DMS 273 (cell line): Measurements from ENCODE around the gene SERPIND1.
"Not testable (repeated sequence)": the region's sequence is repeated elsewhere in the genome, so short reads cannot be mapped to it uniquely, and the experiment has no call there.

Experiments used
- DNase-seq: peaks from one replicate; lab custom pipeline; 2025; ENCODE audit not compliant: unreplicated experiment; lab: John Stamatoyannopoulos, UW

Gene SERPIND1

DNA sequence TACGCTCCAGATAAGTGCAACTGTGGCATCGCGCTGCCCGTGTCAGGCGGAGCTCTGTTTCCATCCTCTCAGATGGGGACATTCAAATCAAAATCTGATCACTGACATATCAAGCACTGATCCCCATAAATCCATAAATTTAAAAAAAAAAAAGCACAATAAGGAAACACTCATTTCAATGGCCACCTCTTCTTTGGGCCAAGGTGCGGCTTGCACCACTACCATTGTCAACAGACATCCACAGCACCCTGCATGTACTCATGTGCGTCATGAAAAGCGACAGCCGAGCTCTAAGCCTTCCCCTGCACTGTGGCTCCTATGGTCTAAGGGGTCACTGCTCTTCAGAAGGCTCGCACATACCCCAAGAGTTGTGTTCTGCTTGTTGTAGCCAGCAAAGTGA, 26.7 kb upstream of the SERPIND1 start:
- no peak for DNase-seq

DNA sequence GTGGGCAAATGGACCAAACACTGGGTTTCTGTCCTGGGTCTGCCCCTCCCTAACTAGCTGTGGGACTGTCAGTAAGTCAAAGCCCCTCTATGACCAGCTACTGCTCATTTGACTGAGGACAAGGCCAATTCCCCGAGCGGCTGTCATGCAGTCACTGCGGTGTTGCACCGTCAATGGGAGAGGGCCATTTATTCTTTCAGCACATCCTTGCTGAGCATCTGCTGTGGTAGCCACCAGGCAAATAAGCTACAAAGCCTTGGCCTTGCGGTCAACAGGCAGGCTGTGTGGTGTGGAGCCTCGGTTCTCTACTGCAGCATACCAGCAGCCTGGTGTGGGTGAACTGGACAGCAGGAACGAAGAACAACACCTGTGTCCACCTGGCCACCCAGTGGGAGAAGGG, 25.8 kb upstream of the SERPIND1 start:
- DNase-seq, result no peak

DNA sequence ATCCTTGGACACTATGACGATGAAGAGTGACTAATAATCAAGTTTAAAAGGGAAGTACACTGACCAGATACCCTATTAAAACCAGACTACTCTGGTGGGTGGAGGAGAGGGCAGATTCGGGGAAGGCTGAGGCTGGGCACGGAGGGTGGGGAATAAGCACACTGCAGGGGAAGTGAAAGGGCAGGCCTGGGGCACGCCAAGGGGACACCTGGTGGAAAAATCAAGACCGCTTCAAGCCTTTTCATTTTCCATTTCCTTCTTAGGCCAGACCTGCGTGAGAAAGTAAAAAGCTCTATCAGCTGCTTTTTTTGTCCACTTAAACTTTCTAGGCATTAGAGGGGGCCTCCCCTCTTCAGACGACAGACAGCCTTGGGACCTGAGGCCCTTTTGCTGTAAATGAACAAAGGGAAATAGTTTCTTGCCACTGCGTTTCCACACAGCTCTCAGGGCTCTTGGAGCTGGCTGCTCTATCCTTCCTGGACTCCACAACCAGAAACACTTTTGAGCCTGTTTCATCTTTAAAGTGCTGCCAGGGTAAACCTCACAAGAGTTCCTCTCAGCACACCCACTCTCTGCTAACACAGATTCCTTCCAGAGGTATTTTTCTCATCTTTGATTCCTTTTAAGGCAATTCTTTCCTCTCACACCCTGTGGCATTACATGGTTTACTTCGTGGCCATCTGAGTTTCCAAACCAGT, 25.0 kb upstream of the SERPIND1 start:
- no peak for DNase-seq

DNA sequence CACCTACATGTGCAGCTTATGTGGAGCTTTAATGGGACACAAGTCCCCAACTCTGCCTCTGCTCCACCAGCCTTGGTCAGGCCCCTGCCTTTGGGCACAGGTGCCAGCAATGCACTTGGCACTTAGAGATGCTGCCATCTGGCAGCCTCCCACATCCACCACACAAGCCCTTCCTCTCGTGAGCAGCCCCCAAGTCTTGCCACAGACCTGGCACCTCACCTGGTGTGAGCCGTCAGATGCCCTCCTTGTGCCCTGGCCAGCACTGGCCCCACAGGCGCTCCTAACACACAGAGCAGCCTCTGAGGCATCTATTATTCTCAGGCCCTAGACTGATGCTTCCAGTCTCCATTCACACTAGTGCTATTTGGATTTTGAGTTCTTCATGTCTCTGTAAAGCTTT, 24.5 kb upstream of the SERPIND1 start:
- DNase-seq, result peak; percentile 15

DNA sequence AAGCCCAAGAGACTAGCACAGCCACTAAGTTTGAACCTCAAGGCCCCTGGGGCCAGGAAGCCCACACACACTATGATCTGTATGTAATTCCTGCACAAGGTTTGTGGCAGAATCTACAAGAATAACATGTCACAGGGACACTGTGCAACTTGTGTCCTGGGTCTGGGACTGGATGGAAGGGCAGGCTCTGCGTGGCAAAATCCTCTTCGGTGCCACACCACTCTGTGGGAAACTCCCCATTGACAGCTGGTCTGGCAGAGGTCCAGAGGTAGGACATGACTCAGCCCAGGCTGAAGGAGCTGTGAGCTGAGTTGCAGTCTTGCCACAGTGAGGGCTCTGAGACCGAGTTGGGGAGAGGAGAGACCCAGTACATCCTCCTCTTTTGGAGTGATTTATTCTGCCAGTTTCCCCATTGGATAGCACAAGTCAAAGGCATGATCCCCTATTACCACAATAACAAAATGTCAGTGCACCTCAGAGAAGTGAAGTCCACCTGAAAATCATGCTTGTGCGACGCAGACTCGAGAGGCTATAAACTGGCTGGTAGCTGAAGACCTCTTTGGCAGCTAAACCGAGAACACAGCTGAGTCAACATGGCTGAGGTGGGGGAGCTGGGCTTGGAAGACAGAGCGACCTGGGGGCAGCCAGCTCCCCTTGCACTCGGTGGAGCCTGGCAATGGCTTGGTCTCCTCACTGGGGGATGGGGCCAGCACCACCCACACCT, 23.3 kb upstream of the SERPIND1 start:
- DNase-seq, result peak; percentile 70

DNA sequence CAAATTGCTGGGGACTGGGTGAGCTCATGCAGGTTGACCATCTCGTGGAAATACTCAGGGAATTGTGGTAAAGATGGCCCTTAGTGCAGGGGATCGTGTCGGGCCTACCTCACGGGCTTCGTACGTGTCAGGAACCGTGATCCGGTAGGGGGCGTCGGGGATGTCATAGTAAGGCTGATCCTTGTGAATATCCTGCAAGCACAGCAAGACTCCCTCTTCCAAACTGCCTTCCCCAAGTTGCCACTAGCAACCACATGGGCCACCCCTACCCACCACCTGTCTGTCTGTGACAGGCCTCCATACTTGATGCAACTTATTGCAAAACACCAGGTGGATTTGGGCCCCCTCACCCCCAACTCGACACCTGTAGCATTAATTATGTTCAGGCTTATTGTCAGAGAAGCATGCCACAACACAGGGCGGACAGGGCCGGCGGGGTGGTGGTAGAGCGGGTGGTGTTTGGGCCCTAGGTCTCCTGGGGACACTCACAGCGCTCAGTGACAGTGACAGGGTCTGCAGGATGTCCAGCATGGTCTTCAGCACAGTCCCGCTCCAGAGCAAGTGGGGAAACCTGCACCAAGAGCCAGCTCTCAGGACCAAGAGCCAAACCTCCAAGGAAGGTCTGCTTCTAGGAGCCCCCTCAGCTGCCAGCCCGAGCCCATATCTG, 22.6 kb upstream of the SERPIND1 start:
- no peak for DNase-seq

DNA sequence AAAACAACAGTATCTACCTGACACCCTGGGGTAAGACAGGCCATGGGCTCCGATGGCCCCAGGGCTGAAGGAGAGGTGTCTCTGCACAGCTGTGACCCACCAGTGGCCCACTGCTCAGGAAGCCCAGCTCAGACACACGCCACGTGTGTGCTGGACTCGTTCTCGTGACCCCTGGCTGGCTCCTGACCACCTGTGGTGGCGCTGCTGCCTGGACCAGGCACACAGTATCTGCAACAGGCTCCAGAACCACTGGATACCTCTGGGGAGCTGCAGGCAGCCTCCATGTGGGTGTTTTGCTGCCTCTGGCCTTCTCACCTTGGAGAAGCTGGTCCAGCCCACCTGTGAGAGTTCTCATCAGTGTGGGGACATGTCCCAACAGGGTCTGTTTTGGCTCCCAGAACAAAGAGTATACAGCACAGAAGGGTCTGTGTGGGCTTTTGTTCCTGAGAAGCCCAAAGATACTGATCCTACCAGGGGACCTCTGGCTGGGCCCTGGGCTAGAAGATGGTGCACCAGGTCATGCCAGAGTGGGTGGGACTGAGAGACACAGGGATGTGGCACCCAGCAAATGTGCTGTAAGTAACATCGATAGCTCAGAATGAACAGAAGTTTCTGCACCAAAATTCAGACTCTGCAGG, 21.7 kb upstream of the SERPIND1 start:
- no peak for DNase-seq

DNA sequence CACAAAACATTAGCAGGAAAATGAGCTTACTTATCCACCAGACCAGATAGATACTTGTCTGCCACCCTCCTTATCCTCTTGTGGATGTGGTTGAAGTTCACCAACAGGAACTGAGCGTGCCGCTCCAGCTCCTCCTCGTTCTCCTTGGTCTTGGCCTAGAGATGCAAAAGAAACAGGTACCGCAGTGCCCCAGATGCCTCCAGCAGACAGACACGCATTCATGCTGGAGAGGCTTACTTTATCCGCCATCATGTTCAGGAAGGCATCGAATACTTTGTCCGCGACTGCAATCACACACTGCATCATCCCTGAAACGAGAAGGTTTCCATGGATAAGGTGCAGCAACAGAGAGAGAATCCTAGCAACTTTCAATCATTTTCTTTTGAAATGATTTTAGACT, 21.0 kb upstream of the SERPIND1 start:
- DNase-seq, result no peak

DNA sequence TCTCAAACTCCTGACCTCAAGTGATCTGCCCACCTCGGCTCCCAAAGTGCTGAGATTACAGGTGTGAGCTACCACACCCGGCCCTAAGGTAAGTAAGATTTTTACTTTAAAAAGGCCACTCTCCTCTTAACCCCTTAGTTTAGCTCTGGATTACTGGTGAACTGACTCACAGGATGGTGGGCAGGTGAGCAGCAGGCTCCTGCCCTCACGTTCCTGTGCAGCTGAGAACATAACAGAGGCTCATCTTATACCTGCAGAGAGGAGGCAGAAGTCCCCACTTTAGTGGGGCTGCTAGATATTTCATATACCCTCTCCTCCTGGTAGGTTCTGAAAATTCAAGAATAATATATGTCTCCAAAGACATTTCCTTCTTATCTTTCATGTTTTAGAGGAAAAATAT, 17.1 kb upstream of the SERPIND1 start:
- DNase-seq, result no peak

DNA sequence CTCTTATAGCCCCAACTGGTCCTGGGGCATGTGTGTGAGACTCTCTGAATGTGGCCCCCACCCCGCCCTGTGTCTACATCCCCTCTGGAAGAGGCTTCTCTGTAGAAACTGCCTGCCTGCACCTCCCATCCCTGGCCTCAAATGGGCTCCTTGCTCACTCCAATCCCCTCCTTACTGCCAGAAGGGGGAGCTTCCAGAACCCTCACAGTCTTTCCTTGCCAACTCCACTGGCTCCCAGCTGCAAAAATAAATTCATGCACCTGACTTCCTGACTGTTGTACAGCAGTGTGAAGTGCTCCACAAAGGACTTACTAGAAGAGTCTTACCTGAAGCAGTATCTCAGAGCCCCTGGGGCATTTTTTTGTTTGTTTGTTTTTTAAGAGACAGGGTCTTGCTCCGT, 15.2 kb upstream of the SERPIND1 start:
- DNase-seq, result peak; percentile 11

DNA sequence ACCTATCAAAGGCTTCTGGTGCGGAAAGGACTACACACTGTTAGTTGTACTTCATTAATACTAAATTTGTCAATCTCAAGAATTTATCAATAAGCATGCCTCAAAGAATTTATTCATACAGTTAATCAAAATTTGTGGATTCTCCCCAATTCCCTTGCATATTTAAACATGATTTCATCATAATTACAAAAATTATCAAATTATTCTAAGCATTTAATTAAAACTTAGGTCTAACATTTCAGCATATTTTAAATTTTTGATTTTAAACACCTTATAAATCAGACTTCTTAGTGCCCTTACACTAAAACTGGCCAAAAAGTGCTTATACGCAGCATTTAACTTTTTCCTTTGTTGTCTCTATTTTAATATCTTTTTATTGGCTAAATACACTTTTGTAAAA, 13.8 kb upstream of the SERPIND1 start:
- no peak for DNase-seq

DNA sequence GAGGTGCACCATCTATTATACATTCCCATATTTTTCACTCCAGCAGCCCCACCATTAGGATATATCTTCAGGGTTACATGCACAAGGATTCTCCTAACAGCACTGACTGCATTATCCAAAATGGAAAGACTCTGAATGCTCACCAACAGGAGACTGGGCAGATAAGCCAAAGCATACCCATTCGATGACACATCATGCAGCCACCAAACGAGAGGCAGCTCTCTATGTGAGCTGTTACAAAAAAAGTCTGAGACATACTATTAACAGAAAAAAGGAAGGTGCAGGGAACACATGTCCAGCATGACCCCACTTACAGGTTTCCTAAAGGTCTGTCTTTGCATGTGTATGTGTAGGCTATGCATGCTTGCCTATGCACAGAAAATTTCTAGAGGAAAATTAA, 12.4 kb upstream of the SERPIND1 start:
- DNase-seq, result no peak

DNA sequence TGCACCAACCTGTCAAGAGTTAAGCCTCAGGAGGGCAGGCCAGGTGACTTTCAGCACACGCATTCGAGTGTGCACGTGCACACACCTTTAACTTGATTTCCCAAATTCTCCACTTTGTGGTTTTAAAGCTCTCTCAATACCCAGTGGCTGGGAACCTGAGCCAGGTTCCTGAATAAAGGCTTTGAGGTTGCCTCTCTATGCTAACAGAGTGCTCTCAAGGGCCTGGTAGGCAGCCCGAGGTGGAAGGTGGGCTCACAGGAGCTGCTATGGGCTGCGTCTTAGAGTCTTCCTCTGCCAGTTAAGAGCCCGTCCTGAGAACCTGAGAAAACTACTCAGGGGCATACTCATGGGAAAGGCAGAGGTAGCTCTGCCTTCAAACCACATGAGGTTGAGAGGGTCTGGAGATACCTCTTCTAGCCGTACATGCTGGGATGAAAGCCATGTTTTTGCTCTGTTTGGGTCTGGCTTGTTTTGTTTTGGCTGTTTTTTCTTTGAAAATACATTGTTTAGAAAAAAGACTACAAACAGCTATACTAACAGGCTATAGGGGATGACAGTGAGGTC, 11.6 kb upstream of the SERPIND1 start:
- no peak for DNase-seq

DNA sequence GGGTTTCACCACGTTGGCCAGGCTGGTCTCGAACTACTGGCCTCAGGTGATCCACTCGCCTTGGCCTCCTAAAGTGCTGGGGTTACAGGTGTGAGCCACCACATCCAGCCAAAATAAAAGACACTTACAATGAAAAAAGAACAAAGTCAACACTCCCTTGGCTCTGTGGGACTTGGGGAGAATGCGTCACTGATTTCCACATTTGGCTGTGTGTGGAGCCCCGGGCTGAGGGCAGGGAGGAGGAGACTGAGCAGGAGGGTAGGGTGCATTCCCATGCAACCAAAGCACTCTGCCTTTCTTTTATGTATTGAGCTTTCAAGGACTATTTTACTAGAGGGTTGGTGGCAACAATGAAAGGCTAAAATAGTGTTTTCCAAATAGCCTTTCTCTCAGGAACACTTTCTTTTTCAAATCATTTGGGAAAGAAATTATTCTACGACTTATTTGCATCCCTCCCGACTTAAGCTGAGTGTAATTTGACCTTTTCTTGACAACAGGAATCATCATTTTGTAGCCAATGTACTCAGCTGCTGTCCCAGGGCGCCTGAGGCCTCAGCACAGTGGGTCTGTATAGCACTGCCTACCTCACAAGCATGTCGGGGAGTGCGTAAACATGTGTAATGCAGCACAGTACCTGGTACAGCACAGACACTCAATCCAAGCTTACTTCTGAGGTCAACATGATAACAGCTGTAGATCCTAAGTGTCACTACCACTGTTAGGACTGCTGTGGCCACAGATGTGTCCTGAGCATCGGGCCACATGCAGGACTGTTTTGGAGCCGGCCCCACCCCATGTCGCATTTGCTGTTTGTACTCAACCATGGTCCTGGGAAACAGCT, 10.1 kb upstream of the SERPIND1 start:
- DNase-seq, result no peak

DNA sequence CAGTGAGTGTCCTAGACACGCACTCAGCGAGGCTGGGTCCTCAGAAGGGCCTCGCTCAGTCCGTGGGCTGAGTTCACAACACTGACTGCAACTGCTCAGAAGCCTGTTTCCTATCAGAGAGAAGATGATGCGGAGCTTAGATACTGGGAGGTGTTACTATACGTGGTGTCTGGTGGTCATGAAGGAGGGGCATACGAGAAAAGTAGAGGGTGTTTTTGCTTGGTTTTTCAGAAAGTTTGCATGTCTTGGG, 9.5 kb upstream of the SERPIND1 start:
- no peak for DNase-seq

DNA sequence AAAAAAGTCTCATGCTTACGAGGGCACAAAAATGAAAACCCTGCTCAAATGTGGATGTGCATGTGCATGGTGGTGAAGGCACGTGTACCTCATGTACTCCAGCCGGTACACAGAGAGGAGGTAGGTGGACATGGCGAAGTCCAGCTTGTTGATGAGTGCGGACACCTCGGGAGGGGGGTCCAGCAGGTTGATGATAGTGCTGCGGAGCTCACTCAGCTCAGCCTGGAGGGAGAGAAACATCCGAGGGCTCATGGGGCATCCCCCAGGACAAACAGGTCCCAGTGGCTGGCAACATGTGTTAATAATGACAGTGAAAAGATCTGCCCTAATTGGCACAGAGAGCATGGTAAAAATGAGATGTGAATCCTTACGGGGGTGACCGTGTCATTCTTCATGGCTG, 9.2 kb upstream of the SERPIND1 start:
- DNase-seq, result no peak

DNA sequence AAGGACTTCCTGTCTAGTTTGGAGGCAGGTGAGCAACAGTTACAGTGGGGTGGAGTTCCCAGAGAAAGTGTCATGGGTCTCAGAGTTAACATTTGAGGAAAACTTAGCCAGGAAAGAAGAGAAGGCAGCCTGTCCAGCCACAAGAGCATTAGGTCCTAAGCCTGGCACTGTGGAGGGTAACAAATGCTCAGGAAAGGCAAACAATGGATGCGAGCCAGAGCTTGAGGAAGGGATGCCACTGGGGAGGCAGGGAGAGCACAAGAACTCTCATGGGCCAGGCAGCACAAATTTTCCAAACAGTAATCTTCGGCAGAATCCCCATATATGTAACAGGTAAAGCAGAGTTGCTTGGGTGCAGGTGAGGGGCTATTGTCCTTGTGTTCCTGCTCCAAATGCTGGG, 8.0 kb upstream of the SERPIND1 start:
- no peak for DNase-seq

DNA sequence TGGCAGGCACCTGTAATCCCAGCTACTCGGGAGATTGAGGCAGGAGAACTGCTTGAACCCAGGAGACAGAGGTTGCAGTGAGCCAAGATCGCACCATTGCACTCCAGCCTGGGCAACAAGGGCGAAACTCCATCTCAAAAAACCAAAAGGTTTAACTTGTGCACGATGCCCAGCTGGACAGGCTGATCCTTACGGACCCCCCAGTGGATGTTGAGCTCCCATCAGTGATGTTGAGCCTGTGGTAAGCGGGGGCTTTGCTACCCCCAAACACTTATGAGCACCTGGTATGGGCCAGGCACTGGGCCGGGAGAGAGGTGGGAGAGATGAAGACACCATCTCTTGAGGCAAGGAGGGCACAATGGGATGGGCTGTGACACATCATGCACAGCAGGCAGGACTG, 7.4 kb upstream of the SERPIND1 start:
- DNase-seq, result no peak

DNA sequence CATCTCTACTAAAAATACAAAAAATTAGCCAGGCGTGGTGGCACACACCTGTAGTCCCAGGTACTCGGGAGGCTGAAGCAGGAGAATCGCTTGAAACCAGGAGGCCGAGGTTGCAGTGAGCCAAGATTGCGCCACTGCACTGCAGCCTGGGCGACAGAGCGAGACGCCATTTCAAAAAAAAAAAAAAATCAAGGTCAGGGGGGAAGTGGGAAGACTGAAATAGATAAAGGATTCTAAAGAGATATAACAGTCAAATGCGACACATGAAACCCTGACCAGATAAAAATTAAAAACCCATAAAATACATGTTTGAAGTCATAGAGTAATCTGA, 4.5 kb upstream of the SERPIND1 start:
- DNase-seq, result not testable (repeated sequence)

DNA sequence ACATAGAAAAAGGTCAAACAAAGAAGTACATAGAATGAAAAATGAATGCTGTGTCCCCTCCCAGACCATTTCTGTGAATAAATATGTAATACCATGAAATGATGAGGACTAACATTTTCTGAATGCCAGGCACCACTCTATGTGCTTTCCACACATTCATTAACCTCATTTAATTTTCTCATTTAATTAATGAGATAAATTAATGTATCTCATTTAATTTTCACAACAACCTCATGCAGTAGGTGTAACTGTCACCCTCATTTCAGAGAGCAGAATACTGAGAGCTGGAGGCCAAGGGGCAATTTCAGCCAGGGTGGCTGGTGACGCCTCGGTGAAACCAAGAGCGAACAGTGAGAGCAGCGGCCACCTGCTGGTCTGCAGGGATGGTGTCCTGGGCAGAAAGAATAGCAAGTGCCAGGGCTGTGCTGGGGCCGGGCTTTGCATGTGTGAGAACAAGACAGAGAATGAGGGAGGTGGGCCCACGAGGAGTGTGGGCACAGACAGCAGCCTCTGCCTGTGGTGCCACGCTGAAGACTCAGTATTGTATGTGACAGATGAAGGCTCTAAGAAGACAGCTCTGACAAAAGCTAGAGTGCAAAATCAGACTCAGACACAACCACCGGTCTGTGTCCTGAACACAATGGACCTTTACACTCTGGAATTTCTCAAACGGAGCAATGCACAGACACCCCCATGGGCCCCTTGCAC, 1.8 kb upstream of the SERPIND1 start:
- DNase-seq, result peak; percentile 6
